Right lung (tissue), 5 donors: ENCODE data around the gene BANP. TPM values are rescaled to one million over a fixed set of nuclear protein-coding genes. Genes with fewer than 3 reads are reported as not detected.
A peak's percentile ranks its signal among the peaks of the same experiment; 100 is the strongest.

Experiments used
- DNase-seq, 2 donors: peaks; one replicate each; pipeline ENCODE4 v3.0.0-alpha.2; 2013
- polyA plus RNA-seq, 5 donors: library from polyadenylated mRNA; unstranded; fragments of 120-200 nt; gene quantifications; one replicate each; pipeline versions ENCODE4 v1.2.1 to v1.2.3, GENCODE V29; 2013; ENCODE audit warnings: inconsistent platforms in 1 of 5, low replicate concordance in 1 of 5; ENCODE audit not compliant: insufficient read length in 5 of 5, insufficient read depth in 1 of 5

The BANP gene
- polyA plus RNA-seq, 5 donors, result 18.3 to 27.2 (median 26.3) TPM

- no peak for DNase-seq
Measured at GRCh38 chr16:87948735-87949070, 2.5 kb upstream of the BANP start.

GRCh38 chr16:87949071-87949744 is 2.0 kb upstream of the BANP start:
- no peak for DNase-seq

- no peak for DNase-seq
Measured at GRCh38 chr16:87951552-87952538, 611 bp downstream of the BANP start.

- no peak for DNase-seq
Measured at GRCh38 chr16:87952751-87953150, 1.5 kb downstream of the BANP start.

- DNase-seq, result no peak
Measured at GRCh38 chr16:87953308-87954215, 2.3 kb downstream of the BANP start.

GRCh38 chr16:87954361-87954760 is 3.1 kb downstream of the BANP start:
- DNase-seq, result no peak

- no peak for DNase-seq
Measured at GRCh38 chr16:87954826-87955225, 3.6 kb downstream of the BANP start.

GRCh38 chr16:87955302-87956097 is 4.3 kb downstream of the BANP start:
- no peak for DNase-seq

- no peak for DNase-seq
Measured at GRCh38 chr16:87956098-87956364, 4.8 kb downstream of the BANP start.

- DNase-seq, result peak; percentile 36 to 41
Measured at GRCh38 chr16:87956365-87957231, 5.4 kb downstream of the BANP start.

- DNase-seq, result no peak
Measured at GRCh38 chr16:87957296-87958094, 6.3 kb downstream of the BANP start.

GRCh38 chr16:87958632-87959031 is 7.4 kb downstream of the BANP start:
- DNase-seq, result no peak

- no peak for DNase-seq
Measured at GRCh38 chr16:87959391-87959990, 8.3 kb downstream of the BANP start.

- DNase-seq, result no peak
Measured at GRCh38 chr16:87960296-87960695, 9.1 kb downstream of the BANP start.

- DNase-seq, result peak; percentile 46 to 59
Measured at GRCh38 chr16:87960852-87961251, 9.6 kb downstream of the BANP start.

GRCh38 chr16:87961623-87962022 is 10.4 kb downstream of the BANP start:
- DNase-seq, result no peak

GRCh38 chr16:87963400-87963799 is 12.2 kb downstream of the BANP start:
- no peak for DNase-seq

GRCh38 chr16:87964049-87964659 is 12.9 kb downstream of the BANP start:
- no peak for DNase-seq

- DNase-seq, result no peak
Measured at GRCh38 chr16:87965417-87965816, 14.2 kb downstream of the BANP start.
